HepG2 (cell line): ENCODE results near the gene CGNL1. TPM values are rescaled to one million over a fixed set of nuclear protein-coding genes. Genes with fewer than 3 reads are reported as not detected.

Experiments used
- AHDC1 ChIP-seq: sonication (generic); formaldehyde crosslinking; IDR thresholded peaks from 2 replicates; pipeline ENCODE4 v1.5.1; 2020; ENCODE audit warnings: mild to moderate bottlenecking, missing genetic modification reagents, borderline replicate concordance
- AHR ChIP-seq: IDR thresholded peaks from 2 replicates; pipeline ENCODE4 v1.6.1; 2018; ENCODE audit warnings: missing genetic modification reagents, missing compliant biosample characterization
- BCLAF1 ChIP-seq: fragments of 450-650 bp; IDR thresholded peaks from 2 replicates; pipeline ENCODE4 v1.6.1; 2017; ENCODE audit warnings: mild to moderate bottlenecking
- DNMT3B ChIP-seq: conservative IDR thresholded peaks from 2 replicates; pipeline ENCODE4 v1.6.1; 2016; ENCODE audit warnings: missing biosample characterization, control low read depth
- ERF ChIP-seq: IDR thresholded peaks from 2 replicates; pipeline ENCODE4 v1.6.1; 2018; ENCODE audit warnings: missing biosample characterization, missing genetic modification reagents
- FOXC1 ChIP-seq: sonication (generic); formaldehyde crosslinking; IDR thresholded peaks from 2 replicates; pipeline ENCODE4 v1.8.0; 2022; ENCODE audit warnings: mild to moderate bottlenecking, missing genetic modification reagents, borderline replicate concordance
- IRF2 ChIP-seq: IDR thresholded peaks from 2 replicates; pipeline ENCODE4 v1.6.1; 2018; ENCODE audit warnings: missing genetic modification reagents, missing compliant biosample characterization
- KDM5A ChIP-seq: fragments of 200-600 bp; sonication (generic); IDR thresholded peaks from 2 replicates; pipeline ENCODE4 v1.7.0; 2018; ENCODE audit warnings: antibody characterized with exemption, mild to moderate bottlenecking, low read length, borderline replicate concordance
- MEF2D ChIP-seq: sonication (generic); formaldehyde crosslinking; IDR thresholded peaks from 2 replicates; pipeline ENCODE4 v1.5.1; 2020; ENCODE audit warnings: mild to moderate bottlenecking, missing genetic modification reagents
- SCMH1 ChIP-seq: sonication (generic); formaldehyde crosslinking; IDR thresholded peaks from 2 replicates; pipeline ENCODE4 v1.9.0; 2021; ENCODE audit warnings: missing genetic modification reagents, mild to moderate bottlenecking, borderline replicate concordance
- SMAD3 ChIP-seq: sonication (generic); formaldehyde crosslinking; IDR thresholded peaks from 2 replicates; pipeline ENCODE4 v1.4.0; 2020; ENCODE audit warnings: missing genetic modification reagents
- SYNCRIP ChIP-seq: fragments of 200-400 bp; formaldehyde crosslinking; IDR thresholded peaks from 2 replicates; pipeline ENCODE4 v1.6.1; 2018; ENCODE audit warnings: mild to moderate bottlenecking, low read depth, low read length; ENCODE audit not compliant: insufficient read depth
- ZFP82 ChIP-seq: sonication (generic); formaldehyde crosslinking; IDR thresholded peaks from 2 replicates; pipeline ENCODE4 v1.5.1; 2020; ENCODE audit warnings: mild to moderate bottlenecking, missing genetic modification reagents, borderline replicate concordance
- ZNF34 ChIP-seq: sonication (generic); formaldehyde crosslinking; IDR thresholded peaks from 2 replicates; pipeline ENCODE4 v1.4.0; 2020; ENCODE audit warnings: mild to moderate bottlenecking, missing genetic modification reagents, borderline replicate concordance
- ZNF432 ChIP-seq: sonication (generic); formaldehyde crosslinking; IDR thresholded peaks from 2 replicates; pipeline ENCODE4 v1.5.0; 2020; ENCODE audit warnings: missing genetic modification reagents, mild to moderate bottlenecking, borderline replicate concordance
- ZNF597 ChIP-seq: sonication (generic); formaldehyde crosslinking; IDR thresholded peaks from 2 replicates; pipeline ENCODE4 v1.5.0; 2020; ENCODE audit warnings: missing genetic modification reagents
- ZNF784 ChIP-seq: sonication (generic); formaldehyde crosslinking; IDR thresholded peaks from 2 replicates; pipeline ENCODE4 v1.5.1; 2020; ENCODE audit warnings: missing genetic modification reagents, mild to moderate bottlenecking, borderline replicate concordance
- ZNF790 ChIP-seq: sonication (generic); formaldehyde crosslinking; IDR thresholded peaks from 2 replicates; pipeline ENCODE4 v1.8.0; 2022; ENCODE audit warnings: missing genetic modification reagents, mild to moderate bottlenecking, borderline replicate concordance
- polyA plus RNA-seq, 8 experiments: library from polyadenylated mRNA; depleted of rRNA in 3 of 8; stranded (reverse) in 7 of 8; unstranded in 1 of 8; fragments of >200 nt; fragmentation: Illumina TruSeq in 4 of 8; extraction: Trizol in 4 of 8; gene quantifications; 2 replicates each; pipeline versions ENCODE4 v1.2.1 to v1.2.3, GENCODE V29; 2011 to 2016; ENCODE audit warnings: low read depth in 4 of 8, missing spikeins in 1 of 8, mixed read lengths in 1 of 8; ENCODE audit not compliant: insufficient read depth in 1 of 8
- total RNA-seq, 5 experiments: library from RNA; depleted of rRNA; stranded (reverse); fragments of >200 nt; fragmentation: Illumina TruSeq; extraction: Trizol; gene quantifications; 2 replicates each; pipeline ENCODE4 v1.2.3, GENCODE V29; 2016; ENCODE audit warnings: low read depth in 1 of 5

The CGNL1 gene
- total and polyA plus RNA-seq, 2 of the 13 experiments (the other 11 are each of a cell fraction or from before 2014, with no cell fraction given) = 5.6 to 15.6 TPM

GRCh38 chr15:57477736-57478522 lies 101.6 kb downstream of the CGNL1 start (continued):
- peak; percentile 89 for TF ChIP-seq MEF2D (CRISPR knock-in tag)
- TF ChIP-seq SCMH1 (CRISPR knock-in tag) = no peak
- TF ChIP-seq ZNF790 = peak; percentile 75; the same call in 1 of the 2 replicates
- peak; percentile 79; the same call in 1 of the 2 replicates for TF ChIP-seq AHDC1 (CRISPR knock-in tag)
- no peak for TF ChIP-seq SYNCRIP
- no peak for TF ChIP-seq ZNF34
- peak; percentile 76 for TF ChIP-seq IRF2 (CRISPR knock-in tag)
- TF ChIP-seq KDM5A = no peak; the same call in 1 of the 2 replicates
- TF ChIP-seq AHR = peak; percentile 69; the same call in 1 of the 2 replicates
- no peak for TF ChIP-seq ZNF597 (CRISPR knock-in tag)
- peak; percentile 85; the same call in 1 of the 2 replicates for TF ChIP-seq FOXC1 (CRISPR knock-in tag)
- no peak for TF ChIP-seq ZNF432 (CRISPR knock-in tag)
- TF ChIP-seq ZFP82 (CRISPR knock-in tag) = no peak; the same call in 1 of the 2 replicates
- peak; percentile 44; the same call in 1 of the 2 replicates for TF ChIP-seq DNMT3B
- TF ChIP-seq BCLAF1 = no peak
- peak; percentile 89 for TF ChIP-seq ERF (CRISPR knock-in tag)
- TF ChIP-seq ZNF784 (CRISPR knock-in tag) = peak; percentile 17; the same call in 1 of the 2 replicates
- TF ChIP-seq SMAD3 (CRISPR knock-in tag) = peak; percentile 84
